ENCODE measurements around the gene ST3GAL6.

ST3GAL6 gene

GRCh38 chr3:98777286-98777685 is 14.1 kb downstream of the ST3GAL6 start:
- Histone ChIP-seq H3K9me2 (replicated peaks; ENCODE audit: control insufficient read depth, low read length) (no peaks in the 10 kb centered on the region), H3K27ac (ENCODE audit: low read depth, low read length) (no peak overlapping the region), H3K27me3 (ENCODE audit: control insufficient read depth, low read length) (no peaks in the 10 kb centered on the region), H4K20me1 (ENCODE audit: control insufficient read depth, insufficient read depth, low read depth, low read length) (no peaks in the 10 kb centered on the region), H3K4me1 (ENCODE audit: control insufficient read depth, low read length) (peaks cover 8% of the 10 kb centered on the region), H3K4me3 (ENCODE audit: low read length) (no peak overlapping the region), H3K79me2 (ENCODE audit: control insufficient read depth, low read length) (no peaks in the 10 kb centered on the region), H3K9me3 (ENCODE audit: control insufficient read depth, insufficient read depth, low read length) (no peaks in the 10 kb centered on the region), H3K4me2 (ENCODE audit: low read length) (no peak overlapping the region), H3F3A (ENCODE audit: control insufficient read depth, insufficient read depth) (no peaks in the 10 kb centered on the region), H3K36me3 (ENCODE audit: control insufficient read depth, low read length) (peaks cover 74% of the 10 kb centered on the region)
- TF ChIP-seq EZH2phosphoT487 (IDR thresholded peaks at IDR 0.05; ENCODE audit: borderline replicate concordance, low read length): no peak
- no peak for TF ChIP-seq CTCF (IDR thresholded peaks at IDR 0.05; ENCODE audit: low read depth, low read length, poor library complexity, severe bottlenecking)

DNA sequence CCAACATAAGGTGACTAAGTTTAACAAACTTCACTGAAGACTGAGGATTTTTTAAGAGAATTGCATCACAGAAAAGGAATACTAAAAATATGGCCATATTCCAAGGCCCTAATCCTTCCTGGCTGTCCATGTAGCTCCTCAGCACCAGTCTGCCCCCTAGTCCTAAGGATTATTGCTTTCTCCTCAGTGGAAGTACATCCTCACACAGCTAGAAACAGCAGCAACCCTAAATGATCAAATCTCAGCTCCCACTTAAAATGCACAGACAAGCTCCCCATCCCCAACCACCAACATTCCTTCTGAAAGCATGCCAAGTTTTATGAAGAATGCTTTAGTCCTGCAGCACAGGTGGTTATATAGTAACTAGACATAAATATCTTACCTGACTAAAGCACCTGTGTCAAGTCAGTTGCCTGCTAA is 14.7 kb downstream of the ST3GAL6 start:
- Histone ChIP-seq H3K4me2 (ENCODE audit: low read length) (no peak overlapping the region), H4K20me1 (ENCODE audit: control insufficient read depth, insufficient read depth, low read depth, low read length) (no peaks in the 10 kb centered on the region), H3K4me3 (ENCODE audit: low read length) (no peak overlapping the region), H3F3A (ENCODE audit: control insufficient read depth, insufficient read depth) (no peaks in the 10 kb centered on the region), H3K27me3 (ENCODE audit: control insufficient read depth, low read length) (no peaks in the 10 kb centered on the region), H3K27ac (ENCODE audit: low read depth, low read length) (no peak overlapping the region), H3K36me3 (ENCODE audit: control insufficient read depth, low read length) (peaks cover 74% of the 10 kb centered on the region), H3K9me3 (ENCODE audit: control insufficient read depth, insufficient read depth, low read length) (no peaks in the 10 kb centered on the region), H3K4me1 (ENCODE audit: control insufficient read depth, low read length) (peaks cover 8% of the 10 kb centered on the region), H3K9me2 (replicated peaks; ENCODE audit: control insufficient read depth, low read length) (no peaks in the 10 kb centered on the region), H3K79me2 (ENCODE audit: control insufficient read depth, low read length) (no peaks in the 10 kb centered on the region)
- TF ChIP-seq EZH2phosphoT487 (IDR thresholded peaks at IDR 0.05; ENCODE audit: borderline replicate concordance, low read length): no peak
- no peak for TF ChIP-seq CTCF (IDR thresholded peaks at IDR 0.05; ENCODE audit: low read depth, low read length, poor library complexity, severe bottlenecking)

- peaks cover 8% of the 10 kb centered on the region for H3K4me1 ChIP-seq (ENCODE audit: control insufficient read depth, low read length)
These were observed 15.2 kb downstream of the ST3GAL6 start for GRCh38 chr3:98778383-98778782.

More at GRCh38 chr3:98778383-98778782, 15.2 kb downstream of the ST3GAL6 start:
- Histone ChIP-seq H3K4me2 (ENCODE audit: low read length) (no peak overlapping the region), H3K9me3 (ENCODE audit: control insufficient read depth, insufficient read depth, low read length) (no peaks in the 10 kb centered on the region), H3K4me3 (ENCODE audit: low read length) (no peak overlapping the region), H3K9me2 (replicated peaks; ENCODE audit: control insufficient read depth, low read length) (no peaks in the 10 kb centered on the region), H3K27me3 (ENCODE audit: control insufficient read depth, low read length) (no peaks in the 10 kb centered on the region), H3F3A (ENCODE audit: control insufficient read depth, insufficient read depth) (no peaks in the 10 kb centered on the region), H4K20me1 (ENCODE audit: control insufficient read depth, insufficient read depth, low read depth, low read length) (no peaks in the 10 kb centered on the region), H3K27ac (ENCODE audit: low read depth, low read length) (no peak overlapping the region), H3K79me2 (ENCODE audit: control insufficient read depth, low read length) (no peaks in the 10 kb centered on the region), H3K36me3 (ENCODE audit: control insufficient read depth, low read length) (peaks cover 72% of the 10 kb centered on the region)
- no peak for TF ChIP-seq EZH2phosphoT487 (IDR thresholded peaks at IDR 0.05; ENCODE audit: borderline replicate concordance, low read length)
- no peak for TF ChIP-seq CTCF (IDR thresholded peaks at IDR 0.05; ENCODE audit: low read depth, low read length, poor library complexity, severe bottlenecking)

Data from DOHH2 (cell line).